ENCODE results near the gene OR1F1. TPM values are rescaled to one million over a fixed set of nuclear protein-coding genes. Genes with fewer than 3 reads are reported as not detected.
A peak's percentile ranks its signal among the peaks of the same experiment; 100 is the strongest.

OR1F1 gene
- total RNA-seq, 1 experiment from 2014 or later = 0.44 TPM

- TF ChIP-seq, protein P1, sequence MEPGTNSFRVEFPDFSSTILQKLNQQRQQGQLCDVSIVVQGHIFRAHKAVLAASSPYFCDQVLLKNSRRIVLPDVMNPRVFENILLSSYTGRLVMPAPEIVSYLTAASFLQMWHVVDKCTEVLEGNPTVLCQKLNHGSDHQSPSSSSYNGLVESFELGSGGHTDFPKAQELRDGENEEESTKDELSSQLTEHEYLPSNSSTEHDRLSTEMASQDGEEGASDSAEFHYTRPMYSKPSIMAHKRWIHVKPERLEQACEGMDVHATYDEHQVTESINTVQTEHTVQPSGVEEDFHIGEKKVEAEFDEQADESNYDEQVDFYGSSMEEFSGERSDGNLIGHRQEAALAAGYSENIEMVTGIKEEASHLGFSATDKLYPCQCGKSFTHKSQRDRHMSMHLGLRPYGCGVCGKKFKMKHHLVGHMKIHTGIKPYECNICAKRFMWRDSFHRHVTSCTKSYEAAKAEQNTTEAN (CRISPR knock-in tag; IDR thresholded peaks at IDR 0.05) = no peak
- TF ChIP-seq CBFB (CRISPR knock-in tag; IDR thresholded peaks at IDR 0.05; ENCODE audit: low read depth) (no peak), ZNF671 (CRISPR knock-in tag; IDR thresholded peaks at IDR 0.05) (no peak), ZNF281 (CRISPR knock-in tag; IDR thresholded peaks at IDR 0.05) (no peak)
- TF ChIP-seq, protein P2, sequence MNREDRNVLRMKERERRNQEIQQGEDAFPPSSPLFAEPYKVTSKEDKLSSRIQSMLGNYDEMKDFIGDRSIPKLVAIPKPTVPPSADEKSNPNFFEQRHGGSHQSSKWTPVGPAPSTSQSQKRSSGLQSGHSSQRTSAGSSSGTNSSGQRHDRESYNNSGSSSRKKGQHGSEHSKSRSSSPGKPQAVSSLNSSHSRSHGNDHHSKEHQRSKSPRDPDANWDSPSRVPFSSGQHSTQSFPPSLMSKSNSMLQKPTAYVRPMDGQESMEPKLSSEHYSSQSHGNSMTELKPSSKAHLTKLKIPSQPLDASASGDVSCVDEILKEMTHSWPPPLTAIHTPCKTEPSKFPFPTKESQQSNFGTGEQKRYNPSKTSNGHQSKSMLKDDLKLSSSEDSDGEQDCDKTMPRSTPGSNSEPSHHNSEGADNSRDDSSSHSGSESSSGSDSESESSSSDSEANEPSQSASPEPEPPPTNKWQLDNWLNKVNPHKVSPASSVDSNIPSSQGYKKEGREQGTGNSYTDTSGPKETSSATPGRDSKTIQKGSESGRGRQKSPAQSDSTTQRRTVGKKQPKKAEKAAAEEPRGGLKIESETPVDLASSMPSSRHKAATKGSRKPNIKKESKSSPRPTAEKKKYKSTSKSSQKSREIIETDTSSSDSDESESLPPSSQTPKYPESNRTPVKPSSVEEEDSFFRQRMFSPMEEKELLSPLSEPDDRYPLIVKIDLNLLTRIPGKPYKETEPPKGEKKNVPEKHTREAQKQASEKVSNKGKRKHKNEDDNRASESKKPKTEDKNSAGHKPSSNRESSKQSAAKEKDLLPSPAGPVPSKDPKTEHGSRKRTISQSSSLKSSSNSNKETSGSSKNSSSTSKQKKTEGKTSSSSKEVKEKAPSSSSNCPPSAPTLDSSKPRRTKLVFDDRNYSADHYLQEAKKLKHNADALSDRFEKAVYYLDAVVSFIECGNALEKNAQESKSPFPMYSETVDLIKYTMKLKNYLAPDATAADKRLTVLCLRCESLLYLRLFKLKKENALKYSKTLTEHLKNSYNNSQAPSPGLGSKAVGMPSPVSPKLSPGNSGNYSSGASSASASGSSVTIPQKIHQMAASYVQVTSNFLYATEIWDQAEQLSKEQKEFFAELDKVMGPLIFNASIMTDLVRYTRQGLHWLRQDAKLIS (CRISPR knock-in tag; IDR thresholded peaks at IDR 0.05; ENCODE audit: borderline replicate concordance) = no peak
These were observed 4.5 kb downstream of the OR1F1 start (continued) for GRCh38 chr16:3192476-3193019.

DNA sequence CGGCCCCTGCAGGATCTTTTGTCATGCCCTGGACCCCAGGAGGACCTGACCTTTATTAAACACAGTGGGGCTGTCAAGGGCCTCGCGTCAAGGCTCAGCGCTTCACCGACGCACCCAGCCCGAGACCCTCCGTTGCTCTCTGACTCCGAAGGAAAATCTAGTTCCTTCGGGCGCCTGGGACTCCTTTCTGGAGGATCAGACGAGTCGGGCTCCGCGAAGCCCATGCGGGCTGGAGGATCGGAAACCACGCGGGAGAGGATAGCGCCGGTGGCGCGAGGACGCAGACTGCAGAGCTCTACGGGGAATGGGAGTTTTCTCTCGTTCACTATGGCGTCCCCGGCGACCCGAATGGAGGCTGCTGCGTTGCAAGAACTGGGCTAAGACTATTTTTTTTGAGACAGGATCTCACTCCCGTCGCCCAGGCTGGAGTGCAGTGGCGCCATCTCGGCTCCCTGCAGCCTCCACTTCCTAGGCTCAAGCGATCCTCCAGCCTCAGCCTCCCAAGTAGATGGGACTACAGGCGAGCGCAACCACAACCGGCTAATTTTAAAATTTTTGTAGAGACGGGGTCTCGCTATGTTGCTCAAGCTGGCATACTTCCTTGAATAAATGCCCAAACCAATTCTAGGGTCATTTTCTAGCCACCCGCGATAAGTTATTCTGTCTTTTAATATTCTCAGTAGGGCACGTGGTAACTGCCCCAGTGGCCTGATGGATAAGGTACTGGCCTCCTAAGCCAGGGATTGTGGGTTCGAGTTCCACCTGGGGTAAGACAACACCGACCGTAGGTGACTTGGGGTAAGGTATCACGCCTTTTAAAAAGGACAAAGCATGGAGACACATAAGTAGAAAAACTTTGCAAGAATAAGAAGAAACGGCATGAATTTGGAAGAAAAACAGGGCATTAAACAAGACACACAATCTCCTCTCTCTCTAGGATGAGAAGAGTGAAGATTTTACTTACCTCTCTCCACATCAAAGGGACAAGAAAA lies 5.5 kb downstream of the OR1F1 start:
- ATAC-seq (no peak), DNase-seq (ENCODE audit: low spot score) (no peak)
- no peak overlapping the region for H3K27ac Mint-ChIP-seq
- peaks cover 12% of the 10 kb centered on the region for H3K4me1 Mint-ChIP-seq
- POLR2A ChIA-PET = no interaction called here
- peaks cover 85% of the 10 kb centered on the region for H3K27me3 Mint-ChIP-seq (ENCODE audit: low read depth)
- H3K36me3 Mint-ChIP-seq = no peaks in the 10 kb centered on the region
- H3K9me3 Mint-ChIP-seq = no peaks in the 10 kb centered on the region; the same call in 1 of the 2 replicates
- H3K4me3 Mint-ChIP-seq = peak overlapping the region; percentile 34; the same call in 1 of the 2 replicates
- CTCF ChIA-PET = interaction anchor here (0.5 kb wide), 1 partner anchor 63 kb away, joined by 4 read pairs; no protein-coding TSS in a partner anchor
- TF ChIP-seq NR2C2 (CRISPR knock-in tag; IDR thresholded peaks at IDR 0.05) (no peak), ZNF138 (CRISPR knock-in tag; conservative IDR thresholded peaks at IDR 0.05) (no peak), ZMAT4 (CRISPR knock-in tag; IDR thresholded peaks at IDR 0.05) (no peak), ERG (CRISPR knock-in tag; IDR thresholded peaks at IDR 0.05) (no peak), TEAD4 (CRISPR knock-in tag; IDR thresholded peaks at IDR 0.05) (no peak), ZNF671 (CRISPR knock-in tag; IDR thresholded peaks at IDR 0.05) (no peak), ATF2 (CRISPR knock-in tag; IDR thresholded peaks at IDR 0.05; ENCODE audit: borderline replicate concordance, low read depth) (no peak), MYBL2 (CRISPR knock-in tag; IDR thresholded peaks at IDR 0.05) (no peak), ZNF232 (CRISPR knock-in tag; IDR thresholded peaks at IDR 0.05) (no peak), JAZF1 (CRISPR knock-in tag; IDR thresholded peaks at IDR 0.05) (no peak), MXD4 (CRISPR knock-in tag; IDR thresholded peaks at IDR 0.05; ENCODE audit: borderline replicate concordance) (no peak)
- TF ChIP-seq, protein P3, sequence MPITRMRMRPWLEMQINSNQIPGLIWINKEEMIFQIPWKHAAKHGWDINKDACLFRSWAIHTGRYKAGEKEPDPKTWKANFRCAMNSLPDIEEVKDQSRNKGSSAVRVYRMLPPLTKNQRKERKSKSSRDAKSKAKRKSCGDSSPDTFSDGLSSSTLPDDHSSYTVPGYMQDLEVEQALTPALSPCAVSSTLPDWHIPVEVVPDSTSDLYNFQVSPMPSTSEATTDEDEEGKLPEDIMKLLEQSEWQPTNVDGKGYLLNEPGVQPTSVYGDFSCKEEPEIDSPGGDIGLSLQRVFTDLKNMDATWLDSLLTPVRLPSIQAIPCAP (CRISPR knock-in tag; IDR thresholded peaks at IDR 0.05) = no peak
- TF ChIP-seq, protein P4, sequence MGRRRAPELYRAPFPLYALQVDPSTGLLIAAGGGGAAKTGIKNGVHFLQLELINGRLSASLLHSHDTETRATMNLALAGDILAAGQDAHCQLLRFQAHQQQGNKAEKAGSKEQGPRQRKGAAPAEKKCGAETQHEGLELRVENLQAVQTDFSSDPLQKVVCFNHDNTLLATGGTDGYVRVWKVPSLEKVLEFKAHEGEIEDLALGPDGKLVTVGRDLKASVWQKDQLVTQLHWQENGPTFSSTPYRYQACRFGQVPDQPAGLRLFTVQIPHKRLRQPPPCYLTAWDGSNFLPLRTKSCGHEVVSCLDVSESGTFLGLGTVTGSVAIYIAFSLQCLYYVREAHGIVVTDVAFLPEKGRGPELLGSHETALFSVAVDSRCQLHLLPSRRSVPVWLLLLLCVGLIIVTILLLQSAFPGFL (CRISPR knock-in tag; IDR thresholded peaks at IDR 0.05; ENCODE audit: borderline replicate concordance) = no peak

Data from WTC11 (cell line).